GM12874 (cell line): Measurements from ENCODE around the gene TRIB2.

Experiments
- CTCF ChIP-seq: IDR thresholded peaks from 2 replicates; pipeline ENCODE4 v1.5.1; 2011; ENCODE audit warnings: low read depth, mild to moderate bottlenecking, control low read depth, low read length, moderate library complexity; ENCODE audit not compliant: insufficient read depth

TRIB2 gene

DNA sequence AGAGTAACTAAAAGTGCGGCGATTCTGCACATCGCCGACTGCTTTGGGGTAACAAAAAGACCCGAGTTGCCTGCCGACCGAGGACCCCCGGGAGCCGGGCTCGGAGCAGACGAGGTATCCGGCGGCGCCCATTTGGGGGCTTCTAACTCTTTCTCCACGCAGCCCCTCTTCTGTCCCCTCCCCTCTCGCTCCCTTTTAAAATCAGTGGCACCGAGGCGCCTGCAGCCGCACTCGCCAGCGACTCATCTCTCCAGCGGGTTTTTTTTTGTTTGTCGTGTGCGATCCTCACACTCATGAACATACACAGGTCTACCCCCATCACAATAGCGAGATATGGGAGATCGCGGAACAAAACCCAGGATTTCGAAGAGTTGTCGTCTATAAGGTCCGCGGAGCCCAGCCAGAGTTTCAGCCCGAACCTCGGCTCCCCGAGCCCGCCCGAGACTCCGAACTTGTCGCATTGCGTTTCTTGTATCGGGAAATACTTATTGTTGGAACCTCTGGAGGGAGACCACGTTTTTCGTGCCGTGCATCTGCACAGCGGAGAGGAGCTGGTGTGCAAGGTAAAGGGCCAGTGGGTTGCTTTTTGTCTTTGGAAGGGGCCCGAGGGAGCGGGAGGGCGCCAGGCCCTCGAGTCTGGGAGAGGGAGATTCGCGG, 1.4 kb downstream of the TRIB2 start:
- no peak for TF ChIP-seq CTCF

DNA sequence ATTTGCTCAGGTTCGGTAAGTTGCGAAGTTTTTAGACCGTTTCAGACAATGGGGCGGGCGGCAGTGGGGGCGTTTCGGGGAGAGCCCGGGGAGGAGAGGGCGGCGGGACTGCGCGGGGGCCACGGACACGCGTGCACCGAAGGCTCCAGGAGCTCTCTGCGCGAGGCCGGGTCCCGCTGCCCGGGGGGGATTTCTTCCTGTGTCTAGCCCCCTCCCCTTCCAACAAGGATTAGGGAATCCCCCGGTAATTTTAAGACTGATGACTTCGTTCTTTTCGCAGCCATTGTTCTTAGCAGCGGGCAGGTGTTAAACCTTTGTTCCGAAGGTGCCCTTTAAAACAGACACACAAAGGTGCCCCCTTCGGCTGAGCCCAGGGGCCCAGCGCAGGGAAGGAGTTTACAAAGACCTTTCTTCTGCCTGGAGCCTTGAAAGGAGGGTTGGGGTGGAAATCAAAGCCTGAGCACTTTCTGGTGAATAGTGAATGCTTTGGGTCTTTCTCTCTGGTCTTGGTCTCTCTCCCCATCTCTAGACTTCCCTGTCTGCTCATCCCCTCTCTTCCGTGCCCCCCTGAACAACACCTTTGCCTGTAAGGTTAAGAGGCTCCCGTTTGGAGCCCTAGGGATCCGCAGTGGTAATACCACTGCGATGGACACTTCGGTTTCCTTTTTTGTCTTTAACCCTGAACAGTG, 2.1 kb downstream of the TRIB2 start:
- TF ChIP-seq CTCF = no peak

- TF ChIP-seq CTCF = no peak
These were observed 2.9 kb downstream of the TRIB2 start for GRCh38 chr2:12719400-12720277.

- TF ChIP-seq CTCF = no peak
These were observed 3.5 kb downstream of the TRIB2 start for GRCh38 chr2:12720278-12720620.

DNA sequence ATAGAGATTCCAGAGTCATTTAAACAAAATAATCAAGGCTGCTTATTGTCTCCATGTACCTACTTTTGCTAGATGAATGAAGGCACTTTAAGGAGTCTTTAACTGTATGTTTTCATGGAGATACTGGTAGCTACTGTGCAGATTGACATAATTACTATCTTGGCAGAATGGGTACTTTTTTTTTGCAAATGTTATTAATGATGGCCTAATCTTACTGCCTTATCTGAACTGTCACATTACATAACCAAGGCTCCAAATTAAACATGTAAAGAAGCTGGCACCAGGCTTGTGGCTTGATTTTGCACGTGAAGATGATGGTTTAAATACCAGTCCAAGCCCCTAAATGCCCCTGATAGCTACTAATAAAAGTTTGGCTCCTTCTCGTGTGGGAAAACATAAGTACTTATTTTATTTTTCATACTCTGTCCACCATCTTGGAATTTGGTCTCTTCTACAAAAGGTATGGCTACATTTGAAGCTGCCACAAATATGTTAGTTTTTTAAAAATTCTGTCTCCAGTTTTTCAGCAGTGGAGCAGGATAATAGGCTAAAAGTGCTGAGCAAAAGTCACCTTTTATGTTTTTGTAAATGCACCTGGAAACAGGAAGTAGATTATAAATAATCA, 4.1 kb downstream of the TRIB2 start:
- TF ChIP-seq CTCF = no peak

DNA sequence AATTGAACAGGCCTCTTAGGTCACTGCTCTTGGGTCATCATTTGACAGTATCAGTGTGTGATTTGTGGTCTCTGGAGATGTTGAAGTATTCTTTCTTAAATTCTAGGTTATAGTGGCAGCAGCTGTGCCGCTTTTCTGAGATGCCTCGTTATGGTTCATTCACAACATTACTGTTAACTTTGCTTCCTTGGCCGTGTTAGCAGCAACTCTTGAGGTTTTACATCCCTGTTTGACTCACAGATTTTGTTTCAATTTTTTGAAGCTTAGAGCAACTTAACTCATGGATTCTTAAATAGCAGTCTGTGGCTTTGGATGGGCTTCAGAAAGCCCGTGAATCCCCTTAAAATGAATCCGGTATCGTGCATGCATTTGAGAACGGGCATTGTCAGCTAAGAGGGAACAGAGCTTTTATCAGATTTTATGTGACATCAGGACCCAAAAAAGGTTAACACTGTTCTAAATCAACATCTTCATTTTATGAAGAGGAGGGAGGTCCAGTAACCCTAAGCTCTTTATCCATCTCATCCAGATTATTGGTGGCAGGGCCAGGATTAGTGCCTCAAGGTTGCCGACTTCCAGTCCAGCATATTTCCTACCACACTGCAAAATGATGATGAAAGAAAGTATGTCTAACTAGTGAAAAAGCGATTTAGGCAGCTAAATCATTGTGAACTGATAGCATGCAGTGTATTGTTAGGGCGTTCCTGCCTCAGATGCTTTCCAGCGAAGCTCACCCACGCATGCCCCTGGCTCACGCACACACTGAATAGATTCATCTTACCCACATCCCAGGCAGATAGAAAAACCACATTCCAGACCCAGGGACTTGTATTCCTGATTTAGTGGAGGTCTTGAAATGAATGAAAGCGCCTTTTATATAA, 5.1 kb downstream of the TRIB2 start:
- TF ChIP-seq CTCF = no peak
